RCC 7860 (cell line): Measurements from ENCODE around the gene COLEC12.

Experiments
- DNase-seq: peaks from one replicate; pipeline ENCODE4 v3.0.0-alpha.2; 2015; ENCODE audit warnings: low spot score
- FAIRE-seq: peaks from 2 replicates; lab custom pipeline; 2012; peaks lifted over from hg19 to GRCh38; lab: Jason Lieb, UNC

COLEC12 gene

GRCh38 chr18:364256-364826 lies 136.2 kb downstream of the COLEC12 start:
- DNase-seq = no peak
- no peak for FAIRE-seq

GRCh38 chr18:363301-364085 lies 137.0 kb downstream of the COLEC12 start:
- FAIRE-seq = no peak
- DNase-seq = no peak

- no peak for FAIRE-seq
- no peak for DNase-seq
These were observed 137.9 kb downstream of the COLEC12 start for GRCh38 chr18:362311-363290.

GRCh38 chr18:361941-362310 lies 138.6 kb downstream of the COLEC12 start:
- DNase-seq (peak; percentile 45), FAIRE-seq (no peak)

GRCh38 chr18:361100-361732 lies 139.3 kb downstream of the COLEC12 start:
- FAIRE-seq = no peak
- DNase-seq = no peak

GRCh38 chr18:360676-361075 lies 139.8 kb downstream of the COLEC12 start:
- FAIRE-seq (no peak), DNase-seq (no peak)

GRCh38 chr18:356778-357177 lies 143.7 kb downstream of the COLEC12 start:
- FAIRE-seq (no peak), DNase-seq (no peak)

- FAIRE-seq (no peak), DNase-seq (no peak)
These were observed 144.8 kb downstream of the COLEC12 start for GRCh38 chr18:355678-356077.

GRCh38 chr18:354471-354870 lies 146.0 kb downstream of the COLEC12 start:
- no peak for DNase-seq
- FAIRE-seq = no peak

- DNase-seq (no peak), FAIRE-seq (no peak)
These were observed 146.5 kb downstream of the COLEC12 start for GRCh38 chr18:354003-354402.

GRCh38 chr18:352438-352837 lies 148.1 kb downstream of the COLEC12 start:
- FAIRE-seq (no peak), DNase-seq (no peak)

GRCh38 chr18:350953-351572 lies 149.4 kb downstream of the COLEC12 start:
- DNase-seq = no peak
- FAIRE-seq = no peak

- no peak for FAIRE-seq
These were observed 153.9 kb downstream of the COLEC12 start for GRCh38 chr18:346600-346999.

GRCh38 chr18:341102-341501 lies 159.4 kb downstream of the COLEC12 start:
- no peak for FAIRE-seq

More at GRCh38 chr18:346600-346999, 153.9 kb downstream of the COLEC12 start:
- DNase-seq = no peak

GRCh38 chr18:340044-340443 lies 160.5 kb downstream of the COLEC12 start:
- DNase-seq = no peak

More at GRCh38 chr18:341102-341501, 159.4 kb downstream of the COLEC12 start:
- DNase-seq = no peak

GRCh38 chr18:339200-339599 lies 161.3 kb downstream of the COLEC12 start:
- no peak for FAIRE-seq

More at GRCh38 chr18:340044-340443, 160.5 kb downstream of the COLEC12 start:
- no peak for FAIRE-seq

GRCh38 chr18:336713-337112 lies 163.8 kb downstream of the COLEC12 start:
- DNase-seq = no peak

More at GRCh38 chr18:339200-339599, 161.3 kb downstream of the COLEC12 start:
- DNase-seq = no peak

GRCh38 chr18:335733-336132 lies 164.8 kb downstream of the COLEC12 start:
- FAIRE-seq (no peak), DNase-seq (no peak)

More at GRCh38 chr18:336713-337112, 163.8 kb downstream of the COLEC12 start:
- FAIRE-seq = no peak

GRCh38 chr18:334575-335132 lies 165.8 kb downstream of the COLEC12 start:
- FAIRE-seq (no peak), DNase-seq (no peak)
